ENCODE data around the gene GMPR.

Gene GMPR

DNA sequence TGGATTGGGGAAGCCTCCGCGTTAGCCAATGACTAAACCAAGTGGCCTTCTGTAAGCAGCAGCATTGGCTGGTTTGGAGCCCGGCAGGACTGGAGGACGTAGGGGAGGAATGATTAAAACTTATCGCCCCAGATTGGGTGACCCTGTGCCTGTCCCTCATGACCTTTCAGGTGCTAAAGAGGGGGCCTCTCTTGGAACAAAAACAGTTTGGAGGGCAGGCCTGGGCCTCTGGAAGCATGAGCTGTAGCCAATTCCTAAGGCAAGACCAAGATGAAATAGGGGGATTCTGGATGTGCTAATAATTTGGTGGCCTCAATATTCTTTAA is 1.4 kb downstream of the GMPR start:
- no peak for TF ChIP-seq TAF1 (IDR thresholded peaks at IDR 0.05; ENCODE audit: borderline replicate concordance, low read depth, low read length)
- TF ChIP-seq POLR2AphosphoS5 (IDR thresholded peaks at IDR 0.05; ENCODE audit: low read depth, low read length), result no peak
- TF ChIP-seq POLR2A (IDR thresholded peaks at IDR 0.05; ENCODE audit: low read depth, low read length), result no peak
- FAIRE-seq, result no peak
- no peak for DNase-seq (ENCODE audit: insufficient read length)

DNA sequence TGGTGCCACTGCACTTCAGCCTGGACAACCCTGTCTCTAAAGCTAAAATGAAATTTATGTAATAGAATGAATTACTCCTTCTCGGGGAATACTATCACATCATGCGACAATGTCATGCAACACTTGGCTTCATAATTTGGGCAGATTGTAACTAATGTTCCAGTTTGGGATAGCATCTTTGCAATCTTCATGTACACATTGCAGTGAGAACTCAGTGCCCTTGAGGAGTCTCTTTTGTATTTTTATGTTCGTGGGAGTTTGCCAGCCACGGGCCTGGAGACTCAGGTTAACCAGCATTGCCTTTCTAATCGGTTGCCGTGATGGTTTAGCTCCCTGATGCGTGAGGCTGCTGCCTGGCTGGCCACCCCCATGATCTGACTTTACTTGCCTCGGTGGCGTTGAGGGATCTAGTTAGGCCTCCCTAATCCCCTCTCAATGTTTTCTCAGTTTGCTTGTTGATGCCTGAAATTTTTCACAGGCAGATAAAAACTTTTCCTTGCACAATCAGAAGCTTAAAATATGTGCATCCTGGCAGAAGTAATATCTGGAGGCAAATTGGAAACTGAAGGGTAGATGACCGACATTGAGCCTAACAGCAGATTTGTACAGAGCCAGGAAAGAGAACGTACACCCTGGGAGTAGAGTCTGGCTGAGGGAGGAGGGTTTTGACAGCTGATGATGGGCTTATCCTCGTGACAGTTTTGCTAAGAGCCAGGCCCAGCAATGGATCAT is 2.4 kb downstream of the GMPR start:
- FAIRE-seq (no peak), DNase-seq (ENCODE audit: insufficient read length) (no peak)

DNA sequence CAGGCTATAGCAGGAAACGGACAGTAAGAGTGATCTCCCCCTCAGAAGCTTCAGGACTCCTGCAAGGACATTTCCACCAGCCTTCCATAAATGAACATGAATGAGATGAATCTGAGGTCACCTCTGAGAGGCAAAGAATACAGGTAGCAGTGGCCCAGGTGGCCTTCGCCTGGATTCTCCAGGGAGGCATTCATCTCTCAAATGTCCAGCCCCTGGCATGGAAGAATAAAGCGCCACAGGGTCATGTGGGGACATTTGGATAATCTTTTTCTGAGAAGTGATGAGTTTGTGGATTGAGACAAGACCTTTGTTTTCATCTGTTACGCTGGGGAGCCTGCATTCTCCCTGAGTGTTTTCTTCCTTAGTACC is 2.9 kb downstream of the GMPR start:
- TF ChIP-seq TAF1 (IDR thresholded peaks at IDR 0.05; ENCODE audit: borderline replicate concordance, low read depth, low read length) (no peak), POLR2AphosphoS5 (IDR thresholded peaks at IDR 0.05; ENCODE audit: low read depth, low read length) (no peak), POLR2A (IDR thresholded peaks at IDR 0.05; ENCODE audit: low read depth, low read length) (no peak)
- no peak for DNase-seq (ENCODE audit: insufficient read length)
- no peak for FAIRE-seq

More for the DNA sequence above, 2.4 kb downstream of the GMPR start:
- TF ChIP-seq POLR2A (IDR thresholded peaks at IDR 0.05; ENCODE audit: low read depth, low read length), result no peak

DNA sequence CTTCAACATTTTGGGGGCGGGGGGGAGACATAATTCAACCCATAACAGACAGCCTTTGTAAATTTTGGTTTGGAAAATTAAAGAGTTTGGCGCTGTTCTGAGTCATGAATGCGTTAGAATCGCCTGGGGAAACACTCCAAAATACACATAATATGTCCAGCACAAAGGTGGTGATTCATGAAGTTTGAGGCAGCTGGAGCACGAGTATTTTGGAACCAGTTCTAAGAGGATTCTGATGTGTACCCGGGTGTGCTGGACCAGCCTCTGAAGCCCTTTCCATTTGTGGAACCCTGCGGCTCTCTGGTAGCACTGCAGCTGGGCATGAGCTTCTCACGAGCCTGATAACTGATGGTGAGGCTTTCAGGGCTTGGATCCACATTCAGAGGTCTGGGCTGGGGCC is 4.7 kb downstream of the GMPR start:
- DNase-seq (ENCODE audit: insufficient read length) (no peak), FAIRE-seq (no peak)
- TF ChIP-seq POLR2AphosphoS5 (IDR thresholded peaks at IDR 0.05; ENCODE audit: low read depth, low read length), result no peak
- TF ChIP-seq TAF1 (IDR thresholded peaks at IDR 0.05; ENCODE audit: borderline replicate concordance, low read depth, low read length), result no peak
- no peak for TF ChIP-seq POLR2A (IDR thresholded peaks at IDR 0.05; ENCODE audit: low read depth, low read length)

DNA sequence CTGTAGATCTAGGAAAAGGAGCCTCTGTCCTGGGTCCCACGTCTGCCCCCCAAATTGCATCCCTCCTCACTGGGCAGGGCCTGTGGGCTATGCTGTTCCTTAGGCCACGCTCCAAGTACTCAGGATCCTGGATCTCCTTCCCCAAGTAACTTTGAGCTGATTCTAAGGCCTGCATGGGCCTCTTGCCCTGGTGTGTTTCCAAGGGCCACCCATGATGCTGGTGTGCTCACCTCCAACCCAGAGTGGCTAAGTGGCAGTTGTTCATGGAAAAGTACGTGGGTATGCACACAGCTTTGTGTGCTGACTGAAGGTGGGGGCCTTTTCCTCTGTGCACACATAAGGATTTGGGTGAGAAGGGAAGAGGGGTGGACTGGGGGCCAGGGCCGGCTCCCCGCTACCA is 5.3 kb downstream of the GMPR start:
- DNase-seq (ENCODE audit: insufficient read length) (no peak), FAIRE-seq (no peak)
- TF ChIP-seq TAF1 (IDR thresholded peaks at IDR 0.05; ENCODE audit: borderline replicate concordance, low read depth, low read length) (no peak), POLR2AphosphoS5 (IDR thresholded peaks at IDR 0.05; ENCODE audit: low read depth, low read length) (no peak), POLR2A (IDR thresholded peaks at IDR 0.05; ENCODE audit: low read depth, low read length) (no peak)

DNA sequence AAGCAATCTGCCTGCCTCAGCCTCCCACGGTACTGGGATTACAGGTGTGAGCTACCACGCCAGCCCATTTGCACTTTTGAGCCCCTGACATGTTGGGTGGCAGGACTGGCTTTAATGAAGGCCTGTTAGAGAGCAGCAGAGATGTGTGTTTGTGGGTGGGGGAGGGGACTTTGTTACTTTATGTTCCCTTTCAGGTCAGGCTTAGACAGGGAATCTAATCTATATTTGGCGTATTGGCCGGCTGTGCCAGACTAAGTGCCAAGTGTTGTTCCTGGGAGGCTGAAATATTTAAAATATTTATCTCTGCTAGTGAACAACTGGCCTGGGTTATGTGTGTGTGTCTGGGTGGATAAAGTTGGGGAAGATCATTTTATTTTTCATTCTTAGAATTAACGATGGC is 6.1 kb downstream of the GMPR start:
- FAIRE-seq (no peak), DNase-seq (ENCODE audit: insufficient read length) (no peak)
- TF ChIP-seq POLR2A (IDR thresholded peaks at IDR 0.05; ENCODE audit: low read depth, low read length) (no peak), POLR2AphosphoS5 (IDR thresholded peaks at IDR 0.05; ENCODE audit: low read depth, low read length) (no peak), TAF1 (IDR thresholded peaks at IDR 0.05; ENCODE audit: borderline replicate concordance, low read depth, low read length) (no peak)

DNA sequence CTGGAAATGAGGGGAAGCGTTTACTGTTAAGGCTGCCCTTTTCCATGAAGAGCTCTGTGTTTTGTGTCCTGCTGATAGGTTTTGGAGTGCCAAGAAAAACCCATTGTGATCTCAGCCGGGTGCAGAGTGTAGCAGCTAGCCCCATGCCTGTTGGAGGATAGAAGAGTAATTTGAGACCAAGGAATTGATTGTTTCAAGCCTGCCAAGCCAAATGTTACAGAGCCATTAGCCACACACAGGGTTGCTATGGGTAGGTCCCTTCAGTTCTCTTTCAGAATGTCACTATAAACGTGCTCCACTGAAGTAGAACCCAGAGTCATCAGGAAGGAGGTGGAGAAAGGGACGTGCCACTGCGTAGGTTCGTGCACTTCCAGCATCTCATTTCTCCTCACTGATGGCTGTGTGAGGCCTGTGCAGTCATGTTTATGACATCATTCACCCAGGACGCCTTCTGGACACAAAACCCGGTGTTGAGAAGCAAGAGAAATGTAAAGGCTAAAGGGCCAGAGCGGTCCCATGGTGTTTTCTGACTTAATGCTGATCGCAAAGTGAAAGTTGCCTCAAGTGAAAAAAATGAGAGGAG is 6.6 kb downstream of the GMPR start:
- TF ChIP-seq POLR2AphosphoS5 (IDR thresholded peaks at IDR 0.05; ENCODE audit: low read depth, low read length) (no peak), TAF1 (IDR thresholded peaks at IDR 0.05; ENCODE audit: borderline replicate concordance, low read depth, low read length) (no peak), POLR2A (IDR thresholded peaks at IDR 0.05; ENCODE audit: low read depth, low read length) (no peak)
- DNase-seq (ENCODE audit: insufficient read length), result no peak
- no peak for FAIRE-seq

DNA sequence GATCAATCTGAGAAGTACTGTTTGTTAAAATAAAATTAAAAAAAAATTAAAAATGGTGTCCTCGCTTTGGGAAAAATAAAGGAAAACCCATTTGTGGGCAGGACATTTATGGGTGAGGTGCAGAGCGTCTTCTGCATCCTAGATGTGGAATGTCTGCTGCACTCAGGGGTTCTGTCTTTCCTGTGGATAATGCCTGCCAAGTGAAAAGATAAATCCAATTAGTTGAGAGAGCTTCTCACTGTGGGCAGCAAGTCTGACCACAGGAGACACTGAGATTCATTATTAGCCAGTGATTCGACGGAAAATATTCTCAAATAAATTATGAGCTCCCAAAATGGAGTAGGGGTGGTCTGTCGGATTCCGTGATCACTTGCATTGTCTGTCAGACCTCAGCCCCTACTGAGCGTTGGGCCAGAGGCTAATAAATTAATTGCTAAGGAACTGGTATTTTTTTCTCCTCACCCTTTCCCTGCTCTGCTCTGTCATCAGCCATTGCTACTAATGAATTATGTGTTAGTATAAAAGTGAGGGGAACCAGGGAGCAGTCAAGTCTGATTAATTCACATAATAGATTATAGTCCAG is 10.0 kb downstream of the GMPR start:
- FAIRE-seq (no peak), DNase-seq (ENCODE audit: insufficient read length) (no peak)
- TF ChIP-seq POLR2AphosphoS5 (IDR thresholded peaks at IDR 0.05; ENCODE audit: low read depth, low read length) (no peak), POLR2A (IDR thresholded peaks at IDR 0.05; ENCODE audit: low read depth, low read length) (no peak), TAF1 (IDR thresholded peaks at IDR 0.05; ENCODE audit: borderline replicate concordance, low read depth, low read length) (no peak)

DNA sequence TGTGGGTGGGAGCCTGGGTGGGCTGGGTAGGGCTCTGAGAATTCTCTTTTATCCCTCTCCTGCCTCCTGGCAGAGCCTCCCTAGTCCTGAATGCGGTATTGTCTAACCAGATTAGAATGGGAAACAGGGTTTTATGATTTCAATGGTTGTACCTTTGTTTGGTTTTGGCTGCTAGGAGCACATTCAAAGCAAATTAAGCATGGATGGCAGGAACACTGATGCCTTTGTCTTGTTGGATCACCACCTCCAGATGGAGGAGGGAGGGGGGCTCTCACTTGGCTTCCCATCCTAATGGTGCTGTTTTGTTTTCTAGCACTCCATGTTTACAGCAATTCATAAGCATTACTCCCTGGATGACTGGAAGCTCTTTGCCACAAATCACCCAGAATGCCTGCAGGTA is 11.6 kb downstream of the GMPR start:
- TF ChIP-seq POLR2AphosphoS5 (IDR thresholded peaks at IDR 0.05; ENCODE audit: low read depth, low read length) (no peak), POLR2A (IDR thresholded peaks at IDR 0.05; ENCODE audit: low read depth, low read length) (no peak), TAF1 (IDR thresholded peaks at IDR 0.05; ENCODE audit: borderline replicate concordance, low read depth, low read length) (no peak)
- FAIRE-seq (no peak), DNase-seq (ENCODE audit: insufficient read length) (no peak)

DNA sequence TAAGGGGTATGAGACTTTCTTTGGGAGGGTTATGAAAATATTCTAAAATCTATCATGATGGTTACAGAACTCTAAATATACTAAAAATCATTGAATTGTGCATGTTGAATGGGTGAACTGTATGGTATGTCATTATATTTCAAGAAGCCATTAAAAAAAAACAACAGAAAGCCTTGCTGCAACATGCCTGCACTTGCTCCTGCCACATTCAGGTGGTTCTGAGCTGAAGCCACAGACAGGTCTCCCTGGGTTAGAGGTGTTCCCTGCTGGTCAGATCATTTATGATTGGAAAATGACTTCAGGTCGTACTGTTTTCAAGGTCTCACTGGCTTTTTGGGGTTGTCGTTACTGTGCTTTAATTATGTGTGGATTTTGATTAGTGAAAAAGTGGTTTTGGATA is 13.3 kb downstream of the GMPR start:
- FAIRE-seq (no peak), DNase-seq (ENCODE audit: insufficient read length) (no peak)
- TF ChIP-seq TAF1 (IDR thresholded peaks at IDR 0.05; ENCODE audit: borderline replicate concordance, low read depth, low read length) (no peak), POLR2A (IDR thresholded peaks at IDR 0.05; ENCODE audit: low read depth, low read length) (no peak), POLR2AphosphoS5 (IDR thresholded peaks at IDR 0.05; ENCODE audit: low read depth, low read length) (no peak)

DNA sequence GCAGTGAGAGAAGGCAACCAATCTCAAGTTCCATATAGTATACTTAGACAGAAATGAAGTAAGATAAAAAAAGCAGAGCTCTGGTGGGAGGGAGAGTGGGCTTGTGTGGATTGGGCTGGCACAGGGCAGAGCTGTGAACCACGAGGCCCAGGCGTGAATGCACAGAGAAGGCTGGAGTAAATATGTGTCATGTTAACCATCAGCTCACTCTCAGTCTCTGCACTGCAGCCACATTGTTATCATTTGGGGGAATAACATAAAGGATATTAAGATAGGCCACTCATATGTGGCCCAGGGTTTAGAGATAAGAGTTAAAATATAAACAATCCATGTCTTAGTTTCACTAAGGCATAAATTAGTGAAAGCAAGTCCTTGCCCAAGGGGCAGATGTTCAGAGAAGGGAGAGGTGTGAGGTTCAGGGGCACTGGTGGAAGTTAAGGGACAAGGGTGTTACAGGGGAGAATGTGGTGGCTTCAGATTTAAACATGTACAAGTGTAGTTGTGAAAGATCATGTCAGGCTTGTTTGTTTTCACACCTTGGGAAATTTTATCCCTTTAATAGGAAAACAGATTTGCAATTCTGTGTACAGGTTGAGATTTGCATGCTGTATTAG is 14.4 kb downstream of the GMPR start:
- no peak for FAIRE-seq
- DNase-seq (ENCODE audit: insufficient read length), result no peak

More for the DNA sequence above, 14.4 kb downstream of the GMPR start:
- TF ChIP-seq TAF1 (IDR thresholded peaks at IDR 0.05; ENCODE audit: borderline replicate concordance, low read depth, low read length) (no peak), POLR2AphosphoS5 (IDR thresholded peaks at IDR 0.05; ENCODE audit: low read depth, low read length) (no peak), POLR2A (IDR thresholded peaks at IDR 0.05; ENCODE audit: low read depth, low read length) (no peak)

Measured in GM12892 (cell line).